Occipital lobe (tissue), 2 donors: ENCODE results near the gene OXSR1. TPM values are rescaled to one million over a fixed set of nuclear protein-coding genes. Genes with fewer than 3 reads are reported as not detected.
"Not testable (repeated sequence)": the region's sequence is repeated elsewhere in the genome, so short reads cannot be mapped to it uniquely, and the experiment has no call there.

Experiments used
- DNase-seq: peaks from one replicate; lab custom pipeline; 2025; lab: John Stamatoyannopoulos, UW
- total RNA-seq: library from RNA; depleted of rRNA; stranded (reverse); fragments of >200 nt; gene quantifications from one replicate; pipeline ENCODE4 v1.2.3, GENCODE V29; 2014

OXSR1 gene
- total RNA-seq, 1 donor from 2014 or later: 54.9 TPM

GRCh38 chr3:38267662-38268061 is 102.3 kb downstream of the OXSR1 start:
- no peak for DNase-seq

- DNase-seq: no peak
Observed at GRCh38 chr3:38268087-38268486, 102.8 kb downstream of the OXSR1 start.

- DNase-seq: no peak
Observed at GRCh38 chr3:38268522-38268921, 103.2 kb downstream of the OXSR1 start.

GRCh38 chr3:38270606-38271005 is 105.3 kb downstream of the OXSR1 start:
- DNase-seq: no peak

GRCh38 chr3:38271553-38271952 is 106.2 kb downstream of the OXSR1 start:
- no peak for DNase-seq

GRCh38 chr3:38274864-38275649 is 109.7 kb downstream of the OXSR1 start:
- DNase-seq: no peak

- DNase-seq: no peak
Observed at GRCh38 chr3:38275658-38276057, 110.3 kb downstream of the OXSR1 start.

GRCh38 chr3:38276081-38276916 is 111.0 kb downstream of the OXSR1 start:
- no peak for DNase-seq

GRCh38 chr3:38276917-38277630 is 111.7 kb downstream of the OXSR1 start:
- DNase-seq: no peak

- DNase-seq: no peak
Observed at GRCh38 chr3:38278841-38279240, 113.5 kb downstream of the OXSR1 start.

GRCh38 chr3:38281895-38282686 is 116.8 kb downstream of the OXSR1 start, which contains the start of gene SLC22A14:
TSS of gene SLC22A14 (plus strand) at chr3:38282294. CDS start at chr3:38306027, 23,733 bp downstream.
- DNase-seq: no peak

- no peak for DNase-seq
Observed at GRCh38 chr3:38283810-38284755, 118.7 kb downstream of the OXSR1 start.

GRCh38 chr3:38284756-38285150 is 119.4 kb downstream of the OXSR1 start:
- no peak for DNase-seq

- DNase-seq: not testable (repeated sequence)
Observed at GRCh38 chr3:38289286-38290217, 124.2 kb downstream of the OXSR1 start.

- DNase-seq: not testable (repeated sequence)
Observed at GRCh38 chr3:38297053-38297452, 131.7 kb downstream of the OXSR1 start.

- no peak for DNase-seq
Observed at GRCh38 chr3:38297537-38297936, 132.2 kb downstream of the OXSR1 start.

GRCh38 chr3:38297947-38298711 is 132.8 kb downstream of the OXSR1 start:
- no peak for DNase-seq
